MCF 10A (cell line): ENCODE data around the gene MANEA. TPM values are rescaled to one million over a fixed set of nuclear protein-coding genes. Genes with fewer than 3 reads are reported as not detected.

Source experiments
- BruUV-seq: library from RNA; stranded (reverse); fragments of 400-500 nt; replicated peaks from 2 replicates; lab custom pipeline; 2021; lab: Mats Ljungman, UMichigan
- CTCF ChIA-PET: fragments of 300-600 bp; sonication (Branson Sonifier 250); formaldehyde crosslinking; extraction: SDS; loops from one replicate; lab custom pipeline; 2021; ENCODE audit warnings: antibody characterized with exemption, inconsistent platforms; lab: Yijun Ruan, JAX
- POLR2A ChIA-PET: fragments of 300-600, 350-650 bp; sonication (Branson Sonifier 250); formaldehyde crosslinking; extraction: SDS; loops from one replicate; lab custom pipeline; 2020; ENCODE audit warnings: antibody characterized with exemption, inconsistent platforms; lab: Yijun Ruan, JAX
- DNase-seq: peaks from one replicate; pipeline ENCODE4 v3.0.0-alpha.2; 2018; ENCODE audit not compliant: unreplicated experiment
- H3K27ac Mint-ChIP-seq: one replicate; pipeline ENCODE4 v1.8.0; 2022; ENCODE audit warnings: mild to moderate bottlenecking, low read depth, mixed read lengths; ENCODE audit not compliant: unreplicated experiment
- H3K27me3 Mint-ChIP-seq: one replicate; pipeline ENCODE4 v1.8.0; 2022; ENCODE audit warnings: mixed read lengths; ENCODE audit not compliant: insufficient read depth, unreplicated experiment
- H3K36me3 Mint-ChIP-seq: one replicate; pipeline ENCODE4 v1.8.0; 2022; ENCODE audit warnings: mild to moderate bottlenecking, moderate library complexity, mixed read lengths; ENCODE audit not compliant: insufficient read depth, unreplicated experiment
- H3K4me1 Mint-ChIP-seq: one replicate; pipeline ENCODE4 v1.8.0; 2022; ENCODE audit warnings: mixed read lengths; ENCODE audit not compliant: insufficient read depth, unreplicated experiment
- H3K4me3 Mint-ChIP-seq: one replicate; pipeline ENCODE4 v1.8.0; 2022; ENCODE audit warnings: mild to moderate bottlenecking, moderate library complexity, mixed read lengths; ENCODE audit not compliant: unreplicated experiment
- H3K9me3 Mint-ChIP-seq: one replicate; pipeline ENCODE4 v1.8.0; 2022; ENCODE audit warnings: mixed read lengths; ENCODE audit not compliant: unreplicated experiment
- intact Hi-C: fragments of 100-400 bp; cut with micrococcal nuclease; formaldehyde crosslinking; loops from 2 replicates; pipeline ENCODE4 v1.14.1; 2022
- total RNA-seq: library from RNA; stranded (reverse); gene quantifications from 2 replicates; pipeline ENCODE4 v1.2.3, GENCODE V29; 2022
- TF ChIP-seq, protein P1 (sequence below): fragments of 200-600 bp; IDR thresholded peaks from one replicate; pipeline ENCODE4 v1.8.0; 2022; ENCODE audit warnings: antibody characterized with exemption, mild to moderate bottlenecking; ENCODE audit not compliant: unreplicated experiment

Gene MANEA
- total RNA-seq, 1 experiment from 2014 or later, result 4.6 TPM

DNA sequence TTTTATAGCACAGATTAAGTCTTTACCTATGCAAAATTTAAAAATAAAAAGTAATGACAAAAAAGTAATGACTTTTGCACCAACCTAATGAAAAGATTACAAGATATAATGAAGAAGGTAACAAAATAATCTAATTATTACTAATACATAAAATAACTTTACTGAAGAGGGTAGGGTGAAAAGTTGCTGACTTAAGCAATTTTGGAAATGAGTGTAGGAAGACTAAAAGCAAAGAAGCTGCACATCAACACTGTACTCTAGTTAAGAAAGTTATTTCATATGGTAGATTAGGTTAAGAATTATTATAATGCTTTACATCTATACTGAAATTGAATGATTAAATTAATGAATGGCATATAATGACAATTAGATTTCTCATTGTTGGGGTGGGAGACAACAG lies 76.8 kb downstream of the MANEA start:
- BruUV-seq, result no TSS peak
- Mint-ChIP-seq H3K27me3 (peaks cover 26% of the 10 kb centered on the region), H3K36me3 (no peaks in the 10 kb centered on the region), H3K4me1 (no peaks in the 10 kb centered on the region), H3K4me3 (no peak overlapping the region), H3K27ac (no peak overlapping the region), H3K9me3 (peaks cover 6% of the 10 kb centered on the region)
- DNase-seq, result no peak
- ChIA-PET CTCF (no interaction called here), POLR2A (no interaction called here)
- intact Hi-C loops, result no loop called here
- TF ChIP-seq, protein P1, sequence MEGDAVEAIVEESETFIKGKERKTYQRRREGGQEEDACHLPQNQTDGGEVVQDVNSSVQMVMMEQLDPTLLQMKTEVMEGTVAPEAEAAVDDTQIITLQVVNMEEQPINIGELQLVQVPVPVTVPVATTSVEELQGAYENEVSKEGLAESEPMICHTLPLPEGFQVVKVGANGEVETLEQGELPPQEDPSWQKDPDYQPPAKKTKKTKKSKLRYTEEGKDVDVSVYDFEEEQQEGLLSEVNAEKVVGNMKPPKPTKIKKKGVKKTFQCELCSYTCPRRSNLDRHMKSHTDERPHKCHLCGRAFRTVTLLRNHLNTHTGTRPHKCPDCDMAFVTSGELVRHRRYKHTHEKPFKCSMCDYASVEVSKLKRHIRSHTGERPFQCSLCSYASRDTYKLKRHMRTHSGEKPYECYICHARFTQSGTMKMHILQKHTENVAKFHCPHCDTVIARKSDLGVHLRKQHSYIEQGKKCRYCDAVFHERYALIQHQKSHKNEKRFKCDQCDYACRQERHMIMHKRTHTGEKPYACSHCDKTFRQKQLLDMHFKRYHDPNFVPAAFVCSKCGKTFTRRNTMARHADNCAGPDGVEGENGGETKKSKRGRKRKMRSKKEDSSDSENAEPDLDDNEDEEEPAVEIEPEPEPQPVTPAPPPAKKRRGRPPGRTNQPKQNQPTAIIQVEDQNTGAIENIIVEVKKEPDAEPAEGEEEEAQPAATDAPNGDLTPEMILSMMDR, result no peak

DNA sequence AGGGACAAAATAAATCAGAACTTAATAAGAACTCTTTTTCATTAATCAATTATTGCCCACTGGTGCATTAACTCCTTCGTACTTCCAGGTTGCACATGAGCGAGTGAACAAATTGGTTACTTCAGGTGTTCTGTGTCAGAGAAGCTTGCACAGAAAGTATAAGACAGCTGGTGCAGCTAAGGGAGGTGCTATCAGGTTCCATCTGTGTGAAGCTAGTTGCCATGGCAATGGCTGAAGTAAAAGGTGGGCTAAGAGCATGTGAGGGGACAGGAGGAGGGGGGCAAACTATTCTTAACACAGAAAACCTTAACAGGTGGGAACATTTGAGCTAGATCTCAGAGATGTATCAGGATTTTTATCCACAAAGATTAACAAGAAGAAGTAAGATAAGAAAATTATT lies 81.6 kb downstream of the MANEA start:
- H3K9me3 Mint-ChIP-seq, result peaks cover 6% of the 10 kb centered on the region
- no peaks in the 10 kb centered on the region for H3K36me3 Mint-ChIP-seq
- no peak overlapping the region for H3K27ac Mint-ChIP-seq
- DNase-seq, result no peak
- ChIA-PET POLR2A (no interaction called here), CTCF (interaction anchor here (0.6 kb wide), 1 partner anchor 232 kb away, joined by 6 read pairs; no protein-coding TSS in a partner anchor)
- intact Hi-C loops, result no loop called here
- no peak overlapping the region for H3K4me3 Mint-ChIP-seq
- no TSS peak for BruUV-seq
- H3K4me1 Mint-ChIP-seq, result no peaks in the 10 kb centered on the region
- TF ChIP-seq, protein P1, result no peak
- peaks cover 38% of the 10 kb centered on the region for H3K27me3 Mint-ChIP-seq
